K562 (cell line): Measurements from ENCODE around the gene C19orf12. TPM values are rescaled to one million over a fixed set of nuclear protein-coding genes. Genes with fewer than 3 reads are reported as not detected.

Experiments
- CREB1 ChIP-seq, 2 experiments: sonication (generic) in 1 of 2; formaldehyde crosslinking in 1 of 2; IDR thresholded peaks; 2 replicates each; pipeline versions ENCODE4 v1.6.1 to v1.8.0; 2012 to 2022; ENCODE audit warnings: inconsistent platforms in 1 of 2, mild to moderate bottlenecking in 1 of 2, missing genetic modification reagents in 1 of 2, moderate library complexity in 1 of 2
- DMBX1 ChIP-seq: fragments of 250-450 bp; sonication (Bioruptor Pico); IDR thresholded peaks from 2 replicates; pipeline ENCODE4 v1.8.0; 2022; ENCODE audit warnings: inconsistent platforms, mild to moderate bottlenecking, moderate library complexity, borderline replicate concordance
- MCM5 ChIP-seq: fragments of 450-650 bp; IDR thresholded peaks from 2 replicates; pipeline ENCODE4 v1.6.1; 2016; ENCODE audit warnings: low read depth
- NFRKB ChIP-seq: fragments of 450-650 bp; IDR thresholded peaks from 2 replicates; pipeline ENCODE4 v1.6.1; 2016; ENCODE audit warnings: low read depth
- PHB ChIP-seq: fragments of 250-450 bp; sonication (Bioruptor Pico); IDR thresholded peaks from 2 replicates; pipeline ENCODE4 v1.5.0; 2021
- SMAD1 ChIP-seq: fragments of 150-350 bp; IDR thresholded peaks from 2 replicates; pipeline ENCODE4 v1.6.1; 2014; ENCODE audit warnings: low read length, low read depth; ENCODE audit not compliant: partially characterized antibody
- SNIP1 ChIP-seq: fragments of 450-650 bp; IDR thresholded peaks from 2 replicates; pipeline ENCODE4 v1.7.1; 2017; ENCODE audit warnings: low read depth, mild to moderate bottlenecking
- SP2 ChIP-seq: IDR thresholded peaks from 2 replicates; pipeline ENCODE4 v1.6.1; 2011; ENCODE audit warnings: mild to moderate bottlenecking, low read depth, low read length, moderate library complexity; ENCODE audit not compliant: poor library complexity, severe bottlenecking; ENCODE audit errors: extremely low read depth
- TAL1 ChIP-seq: fragments of 450-650 bp; IDR thresholded peaks from 2 replicates; pipeline ENCODE4 v1.6.1; 2016; ENCODE audit warnings: mild to moderate bottlenecking
- TCFL5 ChIP-seq: fragments of 250-450 bp; sonication (Bioruptor Pico); conservative IDR thresholded peaks from 2 replicates; pipeline ENCODE4 v1.6.1; 2021; ENCODE audit warnings: mild to moderate bottlenecking, moderate library complexity, matching md5 sums
- ZBED1 ChIP-seq: IDR thresholded peaks from 2 replicates; pipeline ENCODE4 v1.6.1; 2014
- ZNF324 ChIP-seq: fragments of 250-450 bp; sonication (Bioruptor Pico); IDR thresholded peaks from 2 replicates; pipeline ENCODE4 v1.4.0; 2020; ENCODE audit warnings: mild to moderate bottlenecking
- ZNF354B ChIP-seq: fragments of 250-450 bp; sonication (Bioruptor Pico); IDR thresholded peaks from 2 replicates; pipeline ENCODE4 v1.4.0; 2020
- ZNF586 ChIP-seq: fragments of 450-650 bp; formaldehyde crosslinking; conservative IDR thresholded peaks from 2 replicates; pipeline ENCODE4 v1.4.0; 2020; ENCODE audit warnings: mild to moderate bottlenecking, moderate library complexity
- ZSCAN29 ChIP-seq: fragments of 450-650 bp; IDR thresholded peaks from 2 replicates; pipeline ENCODE4 v1.6.1; 2017
- polyA plus RNA-seq, 8 experiments: library from polyadenylated mRNA; depleted of rRNA in 4 of 8; stranded (reverse) in 5 of 8; unstranded in 3 of 8; fragments of >200 nt; fragmentation: Nextera tagmentation in 2 of 8; fragmentation: Illumina TruSeq in 1 of 8; extraction: Ambion mirVana in 2 of 8; extraction: Trizol in 1 of 8; gene quantifications; 2 replicates each; pipeline versions ENCODE4 v1.2.1 to v1.2.3, GENCODE V29; 2011 to 2014; ENCODE audit warnings: inconsistent platforms in 1 of 8, missing spikeins in 1 of 8
- total RNA-seq, 7 experiments: library from RNA; depleted of rRNA in 6 of 7; stranded (reverse); fragments of >200 nt in 6 of 7; fragmentation: Illumina TruSeq in 2 of 7; extraction: Trizol in 2 of 7; gene quantifications; 2 replicates each; pipeline versions ENCODE4 v1.2.1 to v1.2.3, GENCODE V29; 2011 to 2021; ENCODE audit warnings: low replicate concordance in 1 of 7
- TF ChIP-seq, protein P1 (sequence below), 3 experiments: fragments of 200-800 bp in 1 of 3; sonication (Bioruptor generic) in 1 of 3; sonication (generic) in 1 of 3; formaldehyde crosslinking in 1 of 3; IDR thresholded peaks; 2 replicates each; pipeline versions ENCODE4 v1.6.1 to v1.8.0; 2016 to 2022; ENCODE audit warnings: mild to moderate bottlenecking in 2 of 3, missing compliant biosample characterization in 2 of 3, missing genetic modification characterization in 2 of 3, missing genetic modification reagents in 1 of 3
- TF ChIP-seq, protein P2 (sequence below): sonication (generic); formaldehyde crosslinking; IDR thresholded peaks from 2 replicates; pipeline ENCODE4 v1.8.1; 2023; ENCODE audit warnings: mild to moderate bottlenecking, missing genetic modification reagents
- TF ChIP-seq, protein P3 (sequence below), 3 experiments: IDR thresholded peaks in 2 of 3; conservative IDR thresholded peaks in 1 of 3; 2 replicates each; pipeline ENCODE4 v1.5.1; 2011 to 2012; ENCODE audit warnings: low read length in 3 of 3, mild to moderate bottlenecking in 3 of 3, control low read depth in 2 of 3, improper control_type of control experiment in 1 of 3, inconsistent platforms in 1 of 3, low read depth in 1 of 3, mixed read lengths in 1 of 3, moderate library complexity in 1 of 3; ENCODE audit not compliant: insufficient read depth in 2 of 3
- TF ChIP-seq, protein P4 (sequence below): fragments of 150-350 bp; IDR thresholded peaks from 2 replicates; pipeline ENCODE4 v1.6.1; 2014; ENCODE audit warnings: low read depth, mild to moderate bottlenecking, low read length, borderline replicate concordance

C19orf12 gene
- total and polyA plus RNA-seq, 9 of the 15 experiments (the other 6 are each of a cell fraction or from before 2014, with no cell fraction given), result 1.9 to 14.5 (median 10.2) TPM

- TF ChIP-seq, protein P1, sequence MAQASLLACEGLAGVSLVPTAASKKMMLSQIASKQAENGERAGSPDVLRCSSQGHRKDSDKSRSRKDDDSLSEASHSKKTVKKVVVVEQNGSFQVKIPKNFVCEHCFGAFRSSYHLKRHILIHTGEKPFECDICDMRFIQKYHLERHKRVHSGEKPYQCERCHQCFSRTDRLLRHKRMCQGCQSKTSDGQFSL (CRISPR knock-in tag; IDR thresholded peaks at IDR 0.05), result no peak
- TF ChIP-seq, protein P1 (tag; IDR thresholded peaks at IDR 0.05), result no peak
- TF ChIP-seq MCM5, result no peak
- no peak for TF ChIP-seq ZNF586 (CRISPR knock-in tag)
- no peak for TF ChIP-seq ZBED1
- no peak for TF ChIP-seq SMAD1
- no peak for TF ChIP-seq ZSCAN29
- no peak for TF ChIP-seq ZNF324
- TF ChIP-seq SNIP1, result no peak
- TF ChIP-seq TAL1, result no peak
- no peak for TF ChIP-seq DMBX1 (CRISPR knock-in tag)
- TF ChIP-seq, protein P2, sequence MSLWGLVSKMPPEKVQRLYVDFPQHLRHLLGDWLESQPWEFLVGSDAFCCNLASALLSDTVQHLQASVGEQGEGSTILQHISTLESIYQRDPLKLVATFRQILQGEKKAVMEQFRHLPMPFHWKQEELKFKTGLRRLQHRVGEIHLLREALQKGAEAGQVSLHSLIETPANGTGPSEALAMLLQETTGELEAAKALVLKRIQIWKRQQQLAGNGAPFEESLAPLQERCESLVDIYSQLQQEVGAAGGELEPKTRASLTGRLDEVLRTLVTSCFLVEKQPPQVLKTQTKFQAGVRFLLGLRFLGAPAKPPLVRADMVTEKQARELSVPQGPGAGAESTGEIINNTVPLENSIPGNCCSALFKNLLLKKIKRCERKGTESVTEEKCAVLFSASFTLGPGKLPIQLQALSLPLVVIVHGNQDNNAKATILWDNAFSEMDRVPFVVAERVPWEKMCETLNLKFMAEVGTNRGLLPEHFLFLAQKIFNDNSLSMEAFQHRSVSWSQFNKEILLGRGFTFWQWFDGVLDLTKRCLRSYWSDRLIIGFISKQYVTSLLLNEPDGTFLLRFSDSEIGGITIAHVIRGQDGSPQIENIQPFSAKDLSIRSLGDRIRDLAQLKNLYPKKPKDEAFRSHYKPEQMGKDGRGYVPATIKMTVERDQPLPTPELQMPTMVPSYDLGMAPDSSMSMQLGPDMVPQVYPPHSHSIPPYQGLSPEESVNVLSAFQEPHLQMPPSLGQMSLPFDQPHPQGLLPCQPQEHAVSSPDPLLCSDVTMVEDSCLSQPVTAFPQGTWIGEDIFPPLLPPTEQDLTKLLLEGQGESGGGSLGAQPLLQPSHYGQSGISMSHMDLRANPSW (CRISPR knock-in tag), result no peak
- TF ChIP-seq NFRKB, result no peak
- no peak for TF ChIP-seq ZNF354B
- no peak for TF ChIP-seq SP2
- no peak for TF ChIP-seq PHB (CRISPR knock-in tag)
- TF ChIP-seq, protein P3, sequence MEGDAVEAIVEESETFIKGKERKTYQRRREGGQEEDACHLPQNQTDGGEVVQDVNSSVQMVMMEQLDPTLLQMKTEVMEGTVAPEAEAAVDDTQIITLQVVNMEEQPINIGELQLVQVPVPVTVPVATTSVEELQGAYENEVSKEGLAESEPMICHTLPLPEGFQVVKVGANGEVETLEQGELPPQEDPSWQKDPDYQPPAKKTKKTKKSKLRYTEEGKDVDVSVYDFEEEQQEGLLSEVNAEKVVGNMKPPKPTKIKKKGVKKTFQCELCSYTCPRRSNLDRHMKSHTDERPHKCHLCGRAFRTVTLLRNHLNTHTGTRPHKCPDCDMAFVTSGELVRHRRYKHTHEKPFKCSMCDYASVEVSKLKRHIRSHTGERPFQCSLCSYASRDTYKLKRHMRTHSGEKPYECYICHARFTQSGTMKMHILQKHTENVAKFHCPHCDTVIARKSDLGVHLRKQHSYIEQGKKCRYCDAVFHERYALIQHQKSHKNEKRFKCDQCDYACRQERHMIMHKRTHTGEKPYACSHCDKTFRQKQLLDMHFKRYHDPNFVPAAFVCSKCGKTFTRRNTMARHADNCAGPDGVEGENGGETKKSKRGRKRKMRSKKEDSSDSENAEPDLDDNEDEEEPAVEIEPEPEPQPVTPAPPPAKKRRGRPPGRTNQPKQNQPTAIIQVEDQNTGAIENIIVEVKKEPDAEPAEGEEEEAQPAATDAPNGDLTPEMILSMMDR (IDR thresholded peaks at IDR 0.05 in 2 of 3, conservative IDR thresholded peaks at IDR 0.05 in 1 of 3; ENCODE audit: insufficient read depth in 2 of 3, low read depth in 1 of 3, low read length in 3 of 3), result peak in 1 of 3 experiments; percentile 49; a peak in 3 of 6 replicates
- peak; percentile 72; the same call in 1 of the 2 replicates for TF ChIP-seq CREB1 (IDR thresholded peaks at IDR 0.05)
- TF ChIP-seq CREB1 (CRISPR knock-in tag; IDR thresholded peaks at IDR 0.05), result no peak; the same call in 1 of the 2 replicates
- TF ChIP-seq, protein P4, sequence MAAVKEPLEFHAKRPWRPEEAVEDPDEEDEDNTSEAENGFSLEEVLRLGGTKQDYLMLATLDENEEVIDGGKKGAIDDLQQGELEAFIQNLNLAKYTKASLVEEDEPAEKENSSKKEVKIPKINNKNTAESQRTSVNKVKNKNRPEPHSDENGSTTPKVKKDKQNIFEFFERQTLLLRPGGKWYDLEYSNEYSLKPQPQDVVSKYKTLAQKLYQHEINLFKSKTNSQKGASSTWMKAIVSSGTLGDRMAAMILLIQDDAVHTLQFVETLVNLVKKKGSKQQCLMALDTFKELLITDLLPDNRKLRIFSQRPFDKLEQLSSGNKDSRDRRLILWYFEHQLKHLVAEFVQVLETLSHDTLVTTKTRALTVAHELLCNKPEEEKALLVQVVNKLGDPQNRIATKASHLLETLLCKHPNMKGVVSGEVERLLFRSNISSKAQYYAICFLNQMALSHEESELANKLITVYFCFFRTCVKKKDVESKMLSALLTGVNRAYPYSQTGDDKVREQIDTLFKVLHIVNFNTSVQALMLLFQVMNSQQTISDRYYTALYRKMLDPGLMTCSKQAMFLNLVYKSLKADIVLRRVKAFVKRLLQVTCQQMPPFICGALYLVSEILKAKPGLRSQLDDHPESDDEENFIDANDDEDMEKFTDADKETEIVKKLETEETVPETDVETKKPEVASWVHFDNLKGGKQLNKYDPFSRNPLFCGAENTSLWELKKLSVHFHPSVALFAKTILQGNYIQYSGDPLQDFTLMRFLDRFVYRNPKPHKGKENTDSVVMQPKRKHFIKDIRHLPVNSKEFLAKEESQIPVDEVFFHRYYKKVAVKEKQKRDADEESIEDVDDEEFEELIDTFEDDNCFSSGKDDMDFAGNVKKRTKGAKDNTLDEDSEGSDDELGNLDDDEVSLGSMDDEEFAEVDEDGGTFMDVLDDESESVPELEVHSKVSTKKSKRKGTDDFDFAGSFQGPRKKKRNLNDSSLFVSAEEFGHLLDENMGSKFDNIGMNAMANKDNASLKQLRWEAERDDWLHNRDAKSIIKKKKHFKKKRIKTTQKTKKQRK, result no peak
- no peak for TF ChIP-seq TCFL5 (CRISPR knock-in tag)
Measured at GRCh38 chr19:29665215-29665825, 49.7 kb downstream of the C19orf12 start, which contains the start of gene PLEKHF1 (continued).
